SIG-M5 treated with dmso at 0.1 percent for 504 hours (cell line): Measurements from ENCODE around the gene CBLB.

Experiments
- DNase-seq: peaks from one replicate; lab custom pipeline; 2025; ENCODE audit not compliant: unreplicated experiment; lab: John Stamatoyannopoulos, UW

CBLB gene

DNA sequence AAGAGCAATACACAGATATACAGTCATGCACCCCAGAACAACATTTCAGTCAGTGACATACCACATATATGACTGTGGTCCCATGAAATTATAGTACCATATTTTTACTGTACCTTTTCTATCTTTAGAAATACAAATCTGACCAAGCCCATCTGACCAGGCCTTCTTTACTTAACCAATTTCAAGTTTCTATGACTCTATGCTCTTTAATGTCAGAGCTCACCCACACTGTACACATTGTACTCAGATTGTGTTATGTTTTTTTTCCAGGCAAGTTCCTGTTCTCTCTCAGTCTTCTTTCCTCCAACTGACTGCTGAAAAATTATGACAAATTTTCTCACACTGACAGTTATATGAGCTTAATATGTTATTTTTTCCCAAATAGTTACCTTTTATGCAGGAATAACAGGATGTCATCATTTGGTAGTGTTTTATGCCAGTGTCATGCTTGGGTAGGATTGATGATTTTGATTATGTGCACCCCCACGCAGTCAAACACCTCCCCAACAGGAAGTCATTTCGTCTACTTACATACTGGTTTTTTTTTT is 8.0 kb upstream of the CBLB start:
- no peak for DNase-seq

DNA sequence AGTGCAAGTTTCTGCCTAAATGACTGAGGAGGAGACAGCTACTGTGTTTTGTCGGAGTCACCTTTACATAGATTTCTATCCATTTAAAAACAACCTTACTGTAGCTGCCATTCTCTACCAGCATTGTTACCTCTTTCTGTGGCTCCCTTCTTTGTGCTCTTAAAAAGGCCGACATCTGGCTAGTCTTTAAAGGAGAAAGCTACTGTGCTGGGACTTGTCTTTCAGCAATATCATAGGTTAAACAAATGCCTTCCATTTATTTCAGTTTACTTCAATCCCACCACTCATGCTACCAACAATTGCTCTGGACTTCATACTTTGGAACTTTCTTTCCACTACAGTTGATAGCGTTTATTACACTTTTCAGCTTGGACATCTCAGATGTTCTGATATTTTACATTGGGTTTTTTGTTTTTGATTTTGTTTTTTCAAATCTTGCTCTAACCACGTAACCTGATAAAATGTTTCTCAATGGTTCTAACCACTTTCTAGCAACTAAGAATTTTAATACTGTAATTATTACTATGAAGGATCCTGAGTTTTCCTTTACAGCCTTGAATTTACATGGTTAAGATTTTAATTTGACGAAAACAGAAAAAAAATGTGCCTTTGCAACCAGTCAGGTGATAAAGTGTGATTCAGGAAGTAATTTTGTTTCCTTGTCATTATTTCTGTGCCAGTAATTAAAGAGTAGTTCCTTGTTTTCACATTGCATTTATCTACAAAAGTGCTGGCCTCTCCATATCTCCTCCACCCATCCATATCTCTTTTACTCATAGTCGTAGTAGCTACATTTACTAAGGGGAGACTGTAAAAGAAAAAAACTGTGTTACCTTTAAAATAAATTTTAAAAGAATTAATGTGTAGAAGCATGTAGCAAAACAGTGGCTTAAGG is 1.3 kb upstream of the CBLB start:
- DNase-seq, result no peak

DNA sequence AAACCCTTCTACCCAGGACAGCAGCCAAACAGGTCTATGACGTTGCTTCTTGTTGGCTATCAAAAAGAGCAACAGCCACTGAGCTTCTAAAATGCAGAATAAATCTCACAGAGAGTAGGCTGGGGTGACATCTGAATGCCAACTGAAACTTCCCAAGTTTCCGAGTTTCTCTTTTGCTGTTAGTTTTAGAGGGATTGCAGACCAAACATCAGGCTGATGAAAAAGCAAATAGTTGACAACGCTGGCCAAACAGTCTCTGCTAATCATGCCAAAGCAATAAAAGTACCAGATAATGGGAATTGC is 670 bp upstream of the CBLB start:
- no peak for DNase-seq

DNA sequence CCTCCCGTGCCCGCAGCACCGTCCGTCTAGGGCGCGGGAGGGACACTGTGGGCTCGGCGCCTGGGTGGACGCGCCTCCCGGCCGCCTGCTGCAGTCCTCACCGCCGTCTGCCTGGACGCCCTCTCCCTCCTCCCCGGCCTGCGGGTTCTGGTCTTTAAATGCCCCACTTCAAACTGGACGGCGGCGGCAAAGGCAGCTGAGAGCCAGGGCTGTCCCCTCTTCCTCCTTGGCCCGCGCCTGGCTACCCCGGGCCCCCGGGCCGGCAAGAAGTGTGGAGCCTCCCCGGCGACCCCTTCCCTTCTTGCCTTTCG is 426 bp downstream of the CBLB start:
- DNase-seq, result no peak

DNA sequence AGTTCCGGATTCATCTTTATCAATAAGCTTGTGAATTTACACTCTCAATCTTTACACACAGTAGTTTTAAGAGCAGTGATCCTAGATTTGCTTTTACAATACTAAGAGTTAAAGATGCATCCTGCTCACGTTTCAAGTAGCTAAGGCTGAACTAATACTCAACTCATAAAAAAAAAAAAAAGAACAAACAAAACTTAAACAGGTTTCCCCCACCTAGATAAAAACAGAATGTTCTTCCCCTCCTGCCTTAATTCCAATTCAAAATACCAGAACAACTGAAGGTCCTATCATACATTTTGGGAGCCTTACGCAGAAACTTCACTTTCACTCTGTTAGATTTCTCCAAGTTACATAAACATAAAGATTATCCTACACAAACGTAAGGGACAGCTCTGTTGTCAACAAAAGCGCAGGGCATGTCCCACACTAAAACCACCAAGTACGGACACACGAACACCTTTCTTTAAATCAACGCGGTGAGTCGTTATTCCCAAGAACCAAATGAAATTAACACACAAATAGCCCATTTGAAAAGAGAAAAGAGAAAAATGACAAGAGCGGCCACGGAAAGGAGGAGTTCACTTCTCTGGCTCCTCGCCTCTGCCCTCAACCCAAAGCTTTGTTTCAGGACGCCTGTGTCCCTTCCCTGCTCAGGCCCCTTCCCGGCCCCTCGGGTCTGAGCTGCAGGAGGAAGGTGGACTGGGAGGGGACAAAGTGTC is 941 bp downstream of the CBLB start:
- DNase-seq, result no peak

DNA sequence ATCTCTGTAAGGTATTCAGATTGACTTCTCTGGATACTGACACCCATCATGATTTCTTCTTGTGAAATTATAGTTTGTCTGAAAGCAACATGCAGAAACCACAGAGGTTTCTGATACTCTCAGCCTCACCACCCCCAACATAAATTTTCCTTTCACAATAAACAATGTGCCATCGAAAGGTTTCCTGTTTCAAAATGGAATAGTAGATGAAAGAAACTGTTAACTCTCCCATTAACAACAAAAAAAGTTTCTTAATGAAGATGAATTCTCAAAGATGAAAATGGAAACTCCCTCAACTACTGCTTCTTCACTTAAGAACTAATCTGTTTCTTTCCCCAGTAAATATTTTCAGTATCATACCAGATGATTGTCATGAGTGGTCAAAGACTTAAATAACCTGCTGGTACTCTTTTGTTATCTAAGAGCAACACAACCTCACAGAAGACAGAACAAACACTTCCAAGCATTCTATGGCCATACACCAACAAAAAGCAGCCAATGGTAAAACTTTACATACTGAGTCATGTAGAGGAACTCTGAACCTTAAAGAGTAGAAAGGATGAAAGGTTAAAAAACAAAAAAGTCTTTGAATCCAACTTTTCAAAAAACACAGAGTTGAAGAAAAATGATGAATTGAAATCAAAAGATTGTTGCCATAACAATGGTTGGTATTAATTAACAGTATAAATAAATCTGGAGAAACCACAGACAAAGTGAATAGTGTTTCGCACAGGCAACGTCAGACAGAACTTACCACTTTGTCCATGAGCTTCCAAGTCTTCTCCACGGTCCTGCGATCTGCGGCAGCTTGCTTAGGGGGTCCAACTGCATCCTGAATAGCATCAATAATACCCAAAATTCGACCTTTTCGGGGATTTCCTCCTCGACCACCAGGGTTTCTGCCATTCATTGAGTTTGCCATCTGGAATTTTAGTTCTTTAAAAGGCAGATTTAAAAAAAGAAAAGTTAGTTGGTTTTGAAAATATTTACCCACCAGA is 1.9 kb downstream of the CBLB start:
- no peak for DNase-seq

DNA sequence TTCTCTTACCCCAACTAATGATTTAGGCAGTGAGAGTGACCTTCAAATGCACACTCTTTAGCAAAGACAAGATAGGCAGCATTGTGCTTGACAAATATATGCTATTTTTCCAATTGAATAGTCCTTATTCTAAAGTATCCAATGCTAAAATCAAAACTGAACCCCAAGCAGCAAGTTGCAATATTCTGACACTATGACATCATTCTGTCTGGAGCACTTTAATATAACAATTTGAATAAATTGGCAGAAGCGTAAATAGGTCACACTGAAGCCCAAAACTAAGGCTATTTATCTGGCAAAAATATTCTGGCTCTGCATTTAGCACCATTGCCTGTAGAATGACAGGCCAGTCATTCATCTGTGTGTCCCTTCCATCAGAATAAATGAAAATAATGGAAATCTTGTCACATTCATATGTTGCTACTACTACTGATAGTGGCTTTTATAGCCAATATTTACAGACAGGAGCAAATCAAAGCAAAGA is 2.9 kb downstream of the CBLB start:
- no peak for DNase-seq

DNA sequence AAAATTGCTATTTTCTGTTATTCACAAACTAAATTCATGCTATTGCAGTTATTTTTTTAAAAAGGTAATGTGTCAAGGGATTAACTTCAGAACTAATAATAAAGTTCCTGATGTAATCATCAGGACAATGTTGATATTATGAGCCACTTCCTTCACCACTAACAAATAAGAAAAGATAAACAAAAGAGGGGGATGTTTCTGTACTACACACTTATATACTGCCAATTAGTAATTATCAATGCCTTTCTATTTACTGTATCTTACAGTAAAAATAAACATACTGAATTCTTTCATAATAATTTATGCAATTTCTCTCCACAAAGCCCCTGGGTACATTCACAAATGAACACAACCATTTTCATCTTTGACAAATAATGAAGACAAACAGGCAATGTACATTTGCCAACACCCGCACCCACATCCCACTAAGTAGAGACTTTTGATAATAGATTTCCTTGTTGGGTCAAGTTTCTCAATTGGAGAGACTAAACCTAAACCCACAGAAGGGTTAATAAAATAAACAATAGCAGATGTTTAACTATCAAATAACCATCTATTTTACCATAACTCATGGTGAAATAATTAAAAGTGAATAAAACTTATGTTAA is 3.7 kb downstream of the CBLB start:
- DNase-seq, result no peak

DNA sequence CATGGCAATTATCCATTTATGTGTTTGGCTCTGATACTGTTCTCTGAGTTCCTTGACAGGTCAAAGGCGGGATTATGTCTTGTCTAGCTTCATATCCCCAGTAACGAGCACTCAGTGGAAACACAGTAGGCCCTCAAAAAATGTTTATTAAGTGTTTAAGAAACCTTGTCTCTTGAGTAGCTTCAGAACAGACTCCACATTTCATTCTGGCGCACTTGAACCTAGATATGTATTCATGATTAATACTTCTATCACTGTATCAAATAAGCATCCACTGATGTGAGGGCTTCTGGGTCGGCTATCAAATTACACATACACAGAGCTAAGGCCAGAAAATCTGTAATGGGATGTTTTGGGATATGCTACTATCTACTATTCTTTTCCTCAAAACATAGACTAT is 4.6 kb downstream of the CBLB start:
- DNase-seq, result no peak

DNA sequence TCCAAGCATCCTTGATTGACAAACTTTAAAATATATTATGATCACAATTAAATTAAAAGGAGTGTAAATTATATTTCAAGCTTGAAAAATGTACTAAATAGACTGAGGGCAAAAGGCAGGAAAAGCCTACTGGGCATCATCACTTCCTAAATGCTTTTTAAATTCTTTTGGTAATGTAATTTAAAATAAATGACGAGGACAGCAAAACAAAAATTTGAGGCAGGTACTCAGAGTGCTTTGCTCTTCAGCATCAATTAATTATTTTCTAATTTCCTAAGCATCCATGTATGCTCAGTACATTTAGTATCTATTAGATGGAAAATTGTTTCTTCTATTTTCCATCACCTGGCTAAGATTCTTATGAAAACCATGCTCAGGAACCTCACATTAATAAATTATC is 5.2 kb downstream of the CBLB start:
- no peak for DNase-seq

DNA sequence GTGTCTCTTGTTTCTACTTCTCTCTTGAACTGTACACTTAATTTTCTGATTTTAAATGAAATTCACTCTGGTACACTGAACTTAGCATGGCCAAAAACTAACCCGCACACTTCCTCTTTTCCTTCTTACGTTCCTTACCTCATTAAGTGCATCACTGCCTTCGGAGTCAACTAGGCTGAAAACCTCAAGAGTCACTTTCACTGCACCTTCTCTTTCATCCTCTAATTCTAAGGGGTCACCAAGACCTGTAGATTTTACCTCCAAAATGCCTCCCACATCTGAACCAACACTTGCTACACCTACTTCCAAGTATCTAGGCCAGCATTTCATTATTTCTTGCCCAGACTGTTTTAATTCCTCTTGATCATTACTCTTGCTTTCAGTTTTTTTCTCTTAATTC is 6.6 kb downstream of the CBLB start:
- DNase-seq, result peak; percentile 40

DNA sequence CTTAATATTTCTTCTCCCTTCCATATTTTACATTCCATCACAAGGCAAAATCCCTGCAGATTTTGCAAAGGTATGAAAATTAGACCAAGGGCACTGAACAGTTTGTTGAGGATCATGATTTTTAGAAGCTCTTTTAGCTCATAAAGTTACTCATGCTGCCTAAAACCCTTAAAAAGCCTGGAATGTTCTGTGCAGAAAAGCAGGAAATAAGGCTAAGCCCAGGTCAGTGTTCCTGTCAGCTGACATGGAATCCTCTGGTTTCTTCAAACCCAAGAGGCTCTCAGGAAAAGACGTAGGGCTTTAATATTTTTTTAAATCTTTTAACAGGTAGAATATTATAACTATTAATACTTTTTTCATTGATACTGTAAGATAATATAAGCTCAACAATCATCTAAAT is 8.2 kb downstream of the CBLB start:
- DNase-seq, result no peak

DNA sequence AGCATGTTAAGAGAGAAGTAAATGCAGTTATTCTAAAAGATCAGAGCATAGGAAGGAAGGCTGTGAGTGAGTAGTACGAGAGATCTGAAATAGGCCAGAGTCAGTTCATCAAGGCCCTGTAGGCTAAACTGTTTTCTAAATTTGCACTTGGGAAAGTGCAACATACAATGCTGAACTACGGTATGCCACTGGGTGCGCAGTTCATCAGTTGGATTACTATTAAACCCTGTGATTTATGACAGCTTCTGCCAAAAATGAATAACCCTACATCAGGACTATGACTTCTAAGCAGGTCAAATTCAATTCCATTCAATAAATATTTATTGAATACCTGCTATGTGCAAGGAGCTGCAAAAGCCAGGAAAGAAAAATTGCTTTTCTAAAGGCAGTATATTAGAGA is 10.8 kb downstream of the CBLB start:
- no peak for DNase-seq

DNA sequence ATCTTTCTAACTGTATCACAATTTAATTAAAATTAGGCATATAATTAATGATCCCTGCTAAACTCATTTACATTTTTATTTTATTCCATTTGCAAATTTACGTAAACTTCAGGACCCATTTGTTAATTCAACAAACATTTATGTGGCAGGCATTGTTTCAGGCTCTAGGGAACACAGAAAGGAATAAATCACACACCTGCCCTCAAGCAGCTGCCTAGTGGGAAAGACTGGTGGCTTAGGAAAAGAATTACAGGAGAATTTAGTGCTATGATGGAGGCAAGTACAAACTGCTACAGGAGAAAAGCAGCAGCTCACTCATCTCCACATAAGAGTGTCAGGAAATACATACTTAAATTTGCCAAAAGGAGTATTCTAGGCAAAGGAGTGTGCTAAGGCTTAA is 11.2 kb downstream of the CBLB start:
- DNase-seq, result no peak

DNA sequence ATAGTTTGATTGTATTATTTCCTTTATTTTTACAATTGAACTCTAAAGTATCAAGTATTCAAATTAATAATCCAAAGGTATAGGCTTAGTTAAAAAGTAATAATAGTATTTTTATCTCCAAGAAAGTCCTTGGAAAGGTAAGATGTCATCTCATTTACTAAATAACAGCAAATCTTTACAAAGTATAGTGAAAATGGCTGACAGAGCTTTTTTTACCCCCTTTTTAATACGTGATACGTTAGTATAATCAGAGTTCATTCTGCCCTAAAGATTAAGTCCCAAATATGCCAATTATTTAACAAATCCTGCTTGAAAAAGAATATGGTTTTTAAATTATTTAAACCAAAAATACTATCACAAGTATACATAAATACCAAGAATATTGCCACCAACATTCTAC is 12.2 kb downstream of the CBLB start:
- DNase-seq, result no peak

DNA sequence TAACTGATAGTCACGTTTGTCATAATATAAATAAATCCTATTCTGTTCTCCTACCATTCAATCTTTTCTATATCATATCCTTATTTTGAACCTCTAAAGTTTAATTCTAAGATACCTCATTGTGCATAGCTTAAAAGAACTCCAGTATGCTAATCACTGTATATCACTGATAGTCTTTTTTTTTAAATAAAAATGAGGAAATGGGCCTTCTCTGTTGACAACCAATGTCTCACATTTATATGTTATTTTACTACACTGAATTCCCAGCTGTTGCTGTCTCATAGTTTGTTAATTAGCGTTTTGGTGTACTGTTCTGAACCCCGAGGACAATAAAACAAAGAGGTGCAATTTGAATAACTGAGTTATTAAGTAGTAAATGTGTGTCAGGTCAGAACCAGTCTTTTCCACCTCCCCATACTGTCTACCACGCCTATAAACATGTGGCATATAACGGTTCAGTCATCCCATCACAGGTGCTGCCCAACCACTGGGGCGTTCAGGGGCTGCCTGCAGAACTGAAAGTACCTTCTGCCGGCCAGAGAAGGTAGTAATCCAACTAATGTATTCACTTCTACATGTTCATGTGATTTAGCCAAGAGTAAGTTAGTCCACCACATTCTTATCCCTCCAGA is 14.9 kb downstream of the CBLB start:
- no peak for DNase-seq

DNA sequence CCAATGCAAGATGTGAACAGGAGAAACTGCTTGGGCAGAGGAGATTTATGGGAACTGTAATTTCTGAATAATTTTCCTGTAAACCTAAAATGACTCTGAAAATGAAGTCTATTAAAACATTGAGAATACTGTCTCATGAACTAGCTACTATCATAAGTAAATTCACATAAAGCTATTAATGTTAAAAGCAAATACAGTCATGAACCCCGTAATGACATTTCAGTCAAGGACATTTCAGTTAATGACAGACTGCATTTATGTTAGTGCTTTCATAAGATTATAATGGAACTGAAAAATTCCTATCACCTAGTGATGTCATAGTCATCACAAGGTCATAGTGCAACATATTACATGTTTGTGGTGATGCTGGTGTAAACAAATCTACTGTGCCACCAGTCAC is 17.2 kb downstream of the CBLB start:
- no peak for DNase-seq

DNA sequence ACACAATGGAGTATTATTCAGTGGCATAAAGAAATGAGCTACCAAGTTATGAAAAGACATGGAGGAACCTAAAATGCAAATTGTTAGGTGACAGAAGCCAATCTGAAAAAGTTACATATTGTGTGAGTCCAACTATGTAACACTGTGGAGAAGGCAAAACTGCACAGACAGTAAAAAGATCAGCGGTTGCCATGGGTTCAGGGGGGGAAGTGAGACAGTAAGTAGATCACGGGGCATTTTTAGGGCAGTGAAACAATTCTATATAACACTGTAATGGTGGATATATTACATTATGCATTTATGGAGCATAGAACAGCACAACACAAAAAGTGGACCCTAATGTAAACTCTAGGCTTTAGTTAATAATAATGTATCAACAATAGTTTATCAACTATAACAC is 17.6 kb downstream of the CBLB start:
- DNase-seq, result no peak

DNA sequence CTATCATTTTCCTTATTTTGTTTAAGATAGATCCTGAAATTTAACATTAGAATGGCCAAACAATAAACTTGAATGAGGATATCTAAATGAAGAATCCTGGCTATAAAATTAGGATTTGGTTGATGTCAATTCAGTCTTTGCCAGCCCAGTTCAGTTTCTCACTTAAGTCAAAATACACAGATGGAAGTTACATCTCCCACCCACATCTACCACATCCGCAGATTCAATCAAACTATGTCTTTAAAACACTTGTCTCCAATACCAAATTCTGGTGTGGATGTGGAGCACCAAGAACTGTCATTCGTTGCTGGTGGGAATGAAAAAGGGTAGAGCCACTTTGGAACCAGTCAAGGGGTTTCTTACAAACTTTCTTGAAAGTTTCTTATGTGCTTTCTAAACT is 18.2 kb downstream of the CBLB start:
- DNase-seq, result no peak

DNA sequence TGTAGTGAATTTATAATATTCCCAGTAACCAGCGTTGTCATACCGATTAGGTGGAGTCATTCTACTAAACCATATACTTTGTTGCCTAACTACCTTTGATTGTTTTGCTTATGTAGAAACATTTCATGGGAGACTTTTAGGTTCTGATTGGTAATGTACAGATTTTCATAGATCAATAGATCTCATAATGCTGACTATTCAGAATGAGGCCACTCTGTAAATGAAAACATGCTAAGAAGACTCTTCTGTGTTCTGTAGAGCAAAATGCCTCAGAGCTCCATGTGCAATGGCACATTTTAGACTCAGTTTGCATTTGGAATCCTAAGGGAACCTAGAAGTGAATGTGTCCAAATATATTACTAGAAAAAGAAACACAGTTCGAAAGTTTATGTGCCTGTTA is 20.0 kb downstream of the CBLB start:
- DNase-seq, result no peak
